ENCODE data around the gene CYP4F3.
A peak's percentile ranks its signal among the peaks of the same experiment; 100 is the strongest.
"Not testable (repeated sequence)": the region's sequence is repeated elsewhere in the genome, so short reads cannot be mapped to it uniquely, and the experiment has no call there.

CYP4F3 gene

GRCh38 chr19:15631817-15632216 lies 8.9 kb upstream of the CYP4F3 start:
- DNase-seq = peak in 1 of 2 donors; percentile 28

GRCh38 chr19:15633082-15633835 lies 7.4 kb upstream of the CYP4F3 start:
- DNase-seq = no peak

GRCh38 chr19:15634105-15634504 lies 6.6 kb upstream of the CYP4F3 start:
- no peak for DNase-seq

GRCh38 chr19:15635016-15635805 lies 5.5 kb upstream of the CYP4F3 start:
- DNase-seq = no peak

GRCh38 chr19:15636026-15636425 lies 4.7 kb upstream of the CYP4F3 start:
- no peak for DNase-seq

DNA sequence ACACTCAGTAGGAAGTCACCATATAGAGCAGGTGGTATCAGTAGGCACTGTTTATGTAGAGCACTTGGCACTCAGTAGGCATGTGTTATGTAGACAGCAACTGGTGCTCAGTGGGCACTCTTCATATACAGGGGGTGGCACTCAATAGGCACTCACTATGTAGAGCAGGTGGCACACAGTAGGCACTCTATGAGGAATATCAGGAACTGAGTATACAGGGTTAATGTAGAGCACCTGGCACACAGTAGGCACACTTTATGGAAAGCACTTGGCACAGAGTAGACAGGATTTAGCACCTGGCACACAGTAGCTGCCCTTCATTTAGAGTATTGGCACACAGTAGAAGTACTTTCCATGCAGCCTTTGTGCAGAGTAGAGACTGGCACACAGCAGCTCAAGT lies 1.1 kb upstream of the CYP4F3 start:
- DNase-seq = no peak

DNA sequence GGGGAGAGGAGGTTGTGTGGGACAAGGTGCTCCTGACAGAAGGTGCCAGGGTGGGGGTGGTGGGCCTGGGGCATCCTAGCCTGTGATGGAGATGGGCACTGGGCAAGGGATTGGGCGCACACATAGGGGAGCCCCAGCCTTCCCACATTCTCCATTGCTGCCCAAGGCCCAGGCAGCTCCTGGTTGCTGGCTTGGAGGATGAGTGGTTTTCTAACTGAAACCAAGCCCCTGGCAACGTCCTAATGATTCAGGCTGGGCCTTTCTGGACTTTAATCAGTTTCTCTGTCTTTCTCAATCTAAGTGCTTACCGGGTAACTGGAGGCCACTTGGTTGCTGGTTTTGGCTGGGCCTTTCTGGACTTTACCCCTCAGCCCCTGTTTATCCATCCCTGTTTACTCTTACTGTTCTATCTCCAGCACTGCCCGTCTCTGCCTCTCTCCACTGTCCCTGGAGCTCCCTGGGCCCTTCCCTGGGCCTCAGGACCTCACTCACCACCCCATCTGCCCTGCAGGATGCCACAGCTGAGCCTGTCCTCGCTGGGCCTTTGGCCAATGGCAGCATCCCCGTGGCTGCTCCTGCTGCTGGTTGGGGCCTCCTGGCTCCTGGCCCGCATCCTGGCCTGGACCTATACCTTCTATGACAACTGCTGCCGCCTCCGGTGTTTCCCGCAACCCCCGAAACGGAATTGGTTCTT lies 354 bp downstream of the CYP4F3 start:
- DNase-seq = no peak

DNA sequence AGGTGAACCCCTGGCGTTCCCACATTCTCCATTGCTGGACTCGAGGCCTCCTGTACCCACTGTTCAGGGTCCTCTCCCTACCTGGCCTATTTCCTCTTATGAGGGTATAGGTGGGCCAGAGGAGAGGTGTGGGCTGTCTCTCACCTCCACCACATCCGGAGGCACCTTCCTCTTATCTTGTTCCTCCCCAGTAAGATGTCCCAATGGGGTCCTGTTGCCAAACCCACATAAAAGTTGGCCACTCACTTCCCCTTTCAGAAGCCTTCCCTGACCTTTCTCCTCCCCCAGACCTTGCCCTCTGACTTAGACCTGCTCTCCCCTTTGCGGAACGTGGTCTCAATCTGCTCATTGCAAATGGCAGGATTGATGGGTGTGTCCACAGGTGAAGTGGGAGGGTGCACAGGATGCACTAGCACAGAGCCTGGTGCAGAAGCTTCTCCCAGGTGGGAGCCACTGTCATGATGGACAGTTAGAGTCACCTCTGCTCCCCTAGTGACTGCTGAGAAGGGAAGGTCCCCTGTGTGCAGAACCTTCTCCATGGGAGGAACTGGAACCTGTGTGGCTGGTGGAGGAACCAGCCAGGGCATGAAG lies 1.3 kb downstream of the CYP4F3 start:
- peak in 1 of 2 donors; percentile 15 for DNase-seq

GRCh38 chr19:15642807-15643206 lies 2.1 kb downstream of the CYP4F3 start:
- DNase-seq = no peak

DNA sequence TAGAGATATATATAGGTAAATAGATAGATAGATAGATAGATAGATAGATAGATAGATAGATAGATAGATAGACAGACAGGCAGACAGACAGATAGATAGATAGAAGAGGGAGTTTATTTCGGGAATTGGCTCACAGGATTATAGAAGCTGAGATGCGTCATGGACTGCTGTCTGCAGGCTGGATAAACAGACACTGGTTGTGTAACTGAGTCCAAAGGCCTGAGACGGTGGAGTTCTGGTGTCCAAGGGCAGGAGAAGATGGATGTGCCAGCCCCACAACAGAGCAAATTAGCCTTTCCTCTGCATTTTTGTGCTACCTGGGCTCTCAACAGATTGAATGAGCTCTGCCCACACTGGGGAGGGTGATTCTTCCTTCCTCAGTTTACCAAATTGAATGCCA lies 2.7 kb downstream of the CYP4F3 start:
- DNase-seq = no peak

GRCh38 chr19:15644066-15644741 lies 3.5 kb downstream of the CYP4F3 start:
- DNase-seq = no peak

- DNase-seq = no peak
Measured at GRCh38 chr19:15644816-15645215, 4.1 kb downstream of the CYP4F3 start.

DNA sequence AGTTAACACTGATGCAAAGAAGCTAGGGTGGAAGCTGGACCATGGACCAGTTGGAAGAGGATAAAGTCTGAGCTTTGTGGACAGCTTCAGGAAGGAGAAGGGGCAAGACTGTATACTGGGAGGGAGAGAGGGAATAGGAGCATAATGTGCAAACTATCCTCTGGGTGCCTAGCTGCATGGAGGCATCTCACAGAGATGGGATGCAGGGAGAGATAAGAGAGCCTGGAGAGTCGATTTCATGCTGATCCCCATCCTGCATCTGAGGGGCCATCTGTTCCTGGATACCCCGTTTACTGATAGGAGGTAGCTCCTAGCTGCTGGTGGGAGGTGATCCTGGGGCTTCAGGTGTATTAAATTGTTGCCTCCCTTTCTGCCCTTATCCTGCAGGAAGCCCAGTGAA lies 8.8 kb downstream of the CYP4F3 start:
- DNase-seq = no peak

DNA sequence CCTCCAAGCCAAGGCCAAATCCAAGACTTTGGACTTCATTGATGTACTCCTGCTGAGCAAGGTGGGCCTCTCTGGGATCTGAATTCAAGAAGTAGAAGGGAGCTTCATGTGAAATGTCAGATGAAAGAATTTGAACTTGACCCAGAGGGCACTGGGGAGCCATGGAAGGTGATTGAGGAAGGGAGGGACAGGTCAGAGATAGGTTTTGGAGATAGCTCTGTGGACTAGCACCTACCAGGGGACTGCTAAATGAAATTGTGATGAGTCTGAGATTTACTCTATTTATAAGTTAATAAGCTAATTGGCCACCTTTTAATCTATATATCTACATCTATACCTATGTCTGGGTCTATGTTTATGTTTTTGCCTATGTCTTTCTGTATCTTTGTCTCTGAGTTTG lies 9.4 kb downstream of the CYP4F3 start:
- DNase-seq = not testable (repeated sequence)

DNA sequence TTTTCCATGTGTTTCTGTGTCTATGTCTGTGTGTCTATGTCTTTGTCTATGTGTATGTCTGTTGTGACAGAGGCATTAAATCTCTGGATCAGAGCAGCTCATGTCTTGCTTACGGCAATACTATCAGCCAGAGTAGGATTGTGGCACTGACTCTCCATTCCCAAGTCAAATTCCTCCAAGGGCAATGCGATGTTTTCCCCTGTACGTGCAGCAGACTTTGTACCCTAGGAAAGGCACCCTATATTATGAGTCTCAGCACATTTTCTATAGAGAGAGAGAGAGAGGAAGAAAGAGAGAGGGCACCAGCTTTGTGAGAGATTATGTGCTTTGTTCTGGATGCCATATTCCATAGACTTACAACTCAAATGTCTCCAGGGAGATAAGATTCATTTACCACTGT lies 11.1 kb downstream of the CYP4F3 start:
- DNase-seq = no peak

- DNase-seq = no peak
Measured at GRCh38 chr19:15652559-15653278, 12.0 kb downstream of the CYP4F3 start.

DNA sequence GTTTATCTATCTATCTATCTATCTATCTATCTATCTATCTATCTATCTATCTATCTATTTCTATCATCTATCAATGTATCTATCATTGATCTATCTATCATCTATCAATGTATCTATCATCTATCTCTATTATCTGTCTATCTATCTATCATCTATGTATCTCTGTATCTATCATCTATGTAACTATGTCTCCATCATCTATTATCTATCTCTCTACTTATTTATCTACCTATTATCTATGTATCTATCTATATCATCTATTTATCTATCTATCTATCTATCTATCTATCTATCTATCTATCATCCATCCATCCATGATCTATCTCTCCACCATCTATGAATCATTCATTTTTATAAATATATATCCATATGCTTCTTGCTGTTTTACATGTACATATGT lies 15.8 kb downstream of the CYP4F3 start:
- no peak for DNase-seq

GRCh38 chr19:15663247-15663646 lies 22.6 kb downstream of the CYP4F3 start:
- no peak for DNase-seq

DNA sequence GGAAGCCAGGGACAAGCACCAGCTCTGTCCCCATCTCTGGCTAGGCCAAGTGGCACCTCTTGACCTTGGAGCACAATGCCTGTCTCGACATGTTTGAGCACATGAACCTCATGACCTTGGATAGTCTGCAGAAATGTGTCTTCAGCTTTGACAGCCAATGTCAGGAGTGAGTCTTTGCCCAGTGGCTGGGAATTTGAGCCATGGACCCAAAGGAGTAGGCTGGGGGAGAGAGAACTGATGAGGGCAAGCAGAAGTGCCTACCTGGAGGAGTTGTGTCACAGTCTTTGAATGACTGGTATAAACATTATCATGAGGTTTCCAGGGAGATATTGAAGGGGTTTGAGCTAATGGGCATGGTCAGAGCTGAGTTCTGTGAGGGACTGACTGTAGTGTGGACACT lies 25.5 kb downstream of the CYP4F3 start:
- no peak for DNase-seq

DNA sequence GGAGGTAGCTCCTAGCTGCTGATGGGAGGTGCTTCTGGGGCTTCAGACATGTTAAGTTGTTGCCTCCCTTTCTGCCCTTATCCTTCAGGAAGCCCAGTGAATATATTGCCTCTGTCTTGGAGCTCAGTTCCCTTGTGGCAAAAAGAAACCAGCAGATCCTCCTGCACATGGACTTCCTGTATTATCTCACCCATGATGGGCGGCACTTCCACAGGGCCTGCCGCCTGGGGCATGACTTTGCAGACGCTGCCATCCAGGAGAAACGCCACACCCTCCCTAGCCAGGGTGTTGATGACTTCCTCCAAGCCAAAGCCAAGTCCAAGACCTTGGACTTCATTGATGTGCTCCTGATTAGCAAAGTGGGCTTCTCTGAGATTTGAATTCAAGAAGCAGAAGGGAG lies 26.2 kb downstream of the CYP4F3 start:
- peak in 1 of 2 donors; percentile 11 for DNase-seq

DNA sequence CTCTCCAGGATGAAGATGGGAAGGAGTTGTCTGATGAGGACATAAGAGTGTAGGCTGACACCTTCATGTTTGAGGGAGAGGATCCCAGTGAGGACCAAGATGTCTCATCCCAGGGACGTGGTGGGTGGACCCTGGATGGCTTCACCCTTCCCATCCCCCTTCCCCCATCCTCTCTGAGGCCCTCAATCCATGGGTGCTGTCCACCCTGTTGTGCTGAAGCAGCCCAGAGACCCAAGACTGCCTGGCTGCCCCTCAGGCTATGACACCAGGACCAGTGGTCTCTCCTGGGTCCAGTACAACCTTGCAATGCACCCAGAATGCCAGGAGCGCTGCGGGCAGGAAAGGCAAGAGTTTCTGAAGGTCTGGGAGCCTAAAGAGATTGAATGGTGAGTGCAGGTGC lies 28.7 kb downstream of the CYP4F3 start:
- no peak for DNase-seq

- no peak for DNase-seq
Measured at GRCh38 chr19:15669891-15670290, 29.2 kb downstream of the CYP4F3 start.
